HCT116 (cell line): ENCODE results near the gene SRPK2.

Experiments used
- CTCF ChIP-seq, 3 experiments: fragments of 200-600 bp in 1 of 3; sonication (generic) in 1 of 3; IDR thresholded peaks in 2 of 3; conservative IDR thresholded peaks in 1 of 3; 2 replicates each; pipeline ENCODE4 v1.5.1; 2012 to 2017; ENCODE audit warnings: low read depth in 2 of 3, low read length in 2 of 3, antibody characterized with exemption in 1 of 3, borderline replicate concordance in 1 of 3, control low read depth in 1 of 3, mild to moderate bottlenecking in 1 of 3, mixed read lengths in 1 of 3, mixed run types in 1 of 3, moderate library complexity in 1 of 3; ENCODE audit not compliant: insufficient read depth in 1 of 3
- POLR2AphosphoS5 ChIP-seq: IDR thresholded peaks from 2 replicates; pipeline ENCODE4 v1.6.1; 2011; ENCODE audit warnings: mild to moderate bottlenecking, low read depth, low read length, moderate library complexity
- SRF ChIP-seq: IDR thresholded peaks from 2 replicates; pipeline ENCODE4 v1.6.1; 2012; ENCODE audit warnings: low read depth
- YY1 ChIP-seq: IDR thresholded peaks from 2 replicates; pipeline ENCODE4 v1.6.1; 2011; ENCODE audit warnings: low read length, low read depth, moderate library complexity, mild to moderate bottlenecking; ENCODE audit not compliant: insufficient replicate concordance; ENCODE audit errors: extremely low read depth

- TF ChIP-seq POLR2AphosphoS5 (no peak), SRF (no peak), CTCF (IDR thresholded peaks at IDR 0.05 in 2 of 3, conservative IDR thresholded peaks at IDR 0.05 in 1 of 3; ENCODE audit: borderline replicate concordance in 1 of 3, insufficient read depth in 1 of 3, low read depth in 2 of 3, low read length in 2 of 3) (no peak), YY1 (no peak)
Observed at GRCh38 chr7:105438254-105438653, 49.5 kb upstream of the SRPK2 start.
